ENCODE results near the gene ANKRD39.

- TF ChIP-seq CTCF (conservative IDR thresholded peaks at IDR 0.05; ENCODE audit: low read depth, low read length) (no peak), EZH2 (IDR thresholded peaks at IDR 0.05; ENCODE audit: borderline replicate concordance, low read depth, low read length, poor library complexity, severe bottlenecking) (no peak)
These were observed 7.8 kb upstream of the ANKRD39 start for GRCh38 chr2:96865654-96866053.

Data from A673 (cell line).